ENCODE data around the gene ZNF436.

- TF ChIP-seq CTCF (IDR thresholded peaks at IDR 0.05) (no peak), POLR2A (IDR thresholded peaks at IDR 0.05) (no peak)
Observed at GRCh38 chr1:23399229-23399628, 29.6 kb upstream of the ZNF436 start.

Measured in body of pancreas (tissue), 4 donors.